Thyroid gland (tissue), 4 donors: ENCODE data around the gene PADI4.

Source experiments
- POLR2A ChIP-seq, 2 donors: fragments of 450-650 bp; IDR thresholded peaks; one replicate each; pipeline ENCODE4 v1.6.1; 2017; ENCODE audit warnings: antibody characterized with exemption in 2 of 2, mild to moderate bottlenecking in 2 of 2, moderate library complexity in 1 of 2
- TF ChIP-seq, protein P1 (sequence below), 6 experiments: fragments of 200-600 bp in 3 of 6; fragments of 450-650 bp in 3 of 6; sonication (generic) in 3 of 6; IDR thresholded peaks; one replicate each; pipeline ENCODE4 v1.5.1; 2016 to 2019; ENCODE audit warnings: antibody characterized with exemption in 6 of 6, mild to moderate bottlenecking in 2 of 6, inconsistent platforms in 1 of 6, moderate library complexity in 1 of 6

DNA sequence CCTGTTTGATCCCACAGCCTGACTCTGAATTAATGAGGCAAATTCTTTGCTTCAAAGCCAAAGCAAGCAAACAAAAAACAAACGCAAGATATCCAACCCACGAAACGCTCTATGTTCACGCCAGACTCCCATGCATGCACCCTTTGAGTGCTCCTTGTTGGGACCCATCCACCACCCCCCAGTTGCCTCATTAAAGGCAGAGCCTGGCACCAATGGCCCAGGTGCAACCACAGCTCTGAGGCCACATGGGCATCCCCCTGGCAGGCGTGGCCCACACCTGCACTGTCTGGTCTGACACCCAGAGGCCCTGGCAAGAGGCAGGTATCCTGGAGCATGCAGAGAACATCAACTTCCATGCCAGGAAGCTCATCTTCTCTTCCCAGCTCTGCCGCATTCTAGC is 1.1 kb upstream of the PADI4 start:
- TF ChIP-seq, protein P1, sequence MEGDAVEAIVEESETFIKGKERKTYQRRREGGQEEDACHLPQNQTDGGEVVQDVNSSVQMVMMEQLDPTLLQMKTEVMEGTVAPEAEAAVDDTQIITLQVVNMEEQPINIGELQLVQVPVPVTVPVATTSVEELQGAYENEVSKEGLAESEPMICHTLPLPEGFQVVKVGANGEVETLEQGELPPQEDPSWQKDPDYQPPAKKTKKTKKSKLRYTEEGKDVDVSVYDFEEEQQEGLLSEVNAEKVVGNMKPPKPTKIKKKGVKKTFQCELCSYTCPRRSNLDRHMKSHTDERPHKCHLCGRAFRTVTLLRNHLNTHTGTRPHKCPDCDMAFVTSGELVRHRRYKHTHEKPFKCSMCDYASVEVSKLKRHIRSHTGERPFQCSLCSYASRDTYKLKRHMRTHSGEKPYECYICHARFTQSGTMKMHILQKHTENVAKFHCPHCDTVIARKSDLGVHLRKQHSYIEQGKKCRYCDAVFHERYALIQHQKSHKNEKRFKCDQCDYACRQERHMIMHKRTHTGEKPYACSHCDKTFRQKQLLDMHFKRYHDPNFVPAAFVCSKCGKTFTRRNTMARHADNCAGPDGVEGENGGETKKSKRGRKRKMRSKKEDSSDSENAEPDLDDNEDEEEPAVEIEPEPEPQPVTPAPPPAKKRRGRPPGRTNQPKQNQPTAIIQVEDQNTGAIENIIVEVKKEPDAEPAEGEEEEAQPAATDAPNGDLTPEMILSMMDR (IDR thresholded peaks at IDR 0.05) = no peak
- TF ChIP-seq POLR2A (IDR thresholded peaks at IDR 0.05) = no peak
